MM.1S (cell line): ENCODE results near the gene SLAMF8.
A peak's percentile ranks its signal among the peaks of the same experiment; 100 is the strongest.

Source experiments
- CTCF ChIP-seq: fragments of 300-600 bp; sonication (generic); IDR thresholded peaks from 2 replicates; pipeline ENCODE4 v1.5.1; 2016; ENCODE audit warnings: antibody characterized with exemption, low read length, mixed read lengths
- EZH2phosphoT487 ChIP-seq: fragments of 300-600 bp; sonication (generic); IDR thresholded peaks from 2 replicates; pipeline ENCODE4 v1.6.1; 2018; ENCODE audit warnings: antibody characterized with exemption, low read length

GRCh38 chr1:159835862-159836525 is 9.3 kb downstream of the SLAMF8 start:
- peak; percentile 40 for TF ChIP-seq CTCF
- no peak for TF ChIP-seq EZH2phosphoT487
